Measurements from ENCODE around the gene KRT34. TPM values are rescaled to one million over a fixed set of nuclear protein-coding genes. Genes with fewer than 3 reads are reported as not detected.
"Not testable (repeated sequence)": the region's sequence is repeated elsewhere in the genome, so short reads cannot be mapped to it uniquely, and the experiment has no call there.

Gene KRT34
- total RNA-seq (not detected), polyA plus RNA-seq (not detected)
- long read RNA-seq, donor 1, result 0 reads
- long read RNA-seq, donor 2, result 0 reads
- long read RNA-seq, donor 3, result 0 reads
- long read RNA-seq, donor 4, result 0 reads
- long read RNA-seq, donor 5, result 0 reads
- long read RNA-seq, donor 6, result 0 reads
- long read RNA-seq, donor 7, result 0 reads
- long read RNA-seq, donor 8, result 0 reads
- long read RNA-seq, donor 9, result 0 reads
- long read RNA-seq, donor 10, result 0 reads

- H3K36me3 ChIP-seq (replicated peaks in 1 of 2); intact Hi-C loops (cut with DNase I); H3K9me3 ChIP-seq (replicated peaks in 1 of 3); H3K27ac ChIP-seq; H3K4me3 ChIP-seq; H3K4me1 ChIP-seq (replicated peaks in 1 of 2); H3K27me3 ChIP-seq: not testable (repeated sequence)
- WGBS, 4 donors, result 81 to 94% (median 89%) methylated on average over 8 to 13 of the region's 13 CpGs
- DNase-seq, result peak in 1 of 7 donors; percentile 27
These were observed at the start of gene KRT34 for GRCh38 chr17:41381943-41382342. Gene KRT34 (minus strand): TSS chr17:41382306. CDS start chr17:41382246, 60 bp downstream.

GRCh38 chr17:41430376-41430775 lies 48.3 kb upstream of the KRT34 start:
- H3K4me1 ChIP-seq (replicated peaks in 1 of 2); H3K27me3 ChIP-seq; H3K4me3 ChIP-seq; intact Hi-C loops (cut with DNase I); H3K27ac ChIP-seq; H3K36me3 ChIP-seq (replicated peaks in 1 of 2); DNase-seq; H3K9me3 ChIP-seq (replicated peaks in 1 of 3): not testable (repeated sequence)
- WGBS, 4 donors, result 86 to 91% (median 89%) methylated on average over 9 of the region's 9 CpGs

- no peak for DNase-seq
- no peaks in the 10 kb centered on the region for H3K36me3 ChIP-seq (replicated peaks in 1 of 2)
- 79 to 84% (median 80%) methylated on average over 7 of the region's 7 CpGs for WGBS, 4 donors
- no peak overlapping the region for H3K27ac ChIP-seq
- H3K4me3 ChIP-seq, result no peak overlapping the region
- intact Hi-C loops (cut with DNase I), result no loop called here
- no peaks in the 10 kb centered on the region for H3K9me3 ChIP-seq (replicated peaks in 1 of 3)
- TF ChIP-seq POLR2A (IDR thresholded peaks at IDR 0.05) (no peak), CTCF (IDR thresholded peaks at IDR 0.05) (no peak)
- H3K27me3 ChIP-seq, result no peaks in the 10 kb centered on the region
- H3K4me1 ChIP-seq (replicated peaks in 1 of 2), result no peaks in the 10 kb centered on the region
These were observed 47.6 kb upstream of the KRT34 start for GRCh38 chr17:41429667-41430066.

- intact Hi-C loops (cut with DNase I), result no loop called here
- TF ChIP-seq POLR2A (IDR thresholded peaks at IDR 0.05) (no peak), CTCF (IDR thresholded peaks at IDR 0.05) (no peak)
- no peaks in the 10 kb centered on the region for H3K9me3 ChIP-seq (replicated peaks in 1 of 3)
These were observed 46.6 kb upstream of the KRT34 start for GRCh38 chr17:41428591-41429291.

GRCh38 chr17:41424111-41424635 lies 42.1 kb upstream of the KRT34 start, which contains the start of gene KRT37:
Gene KRT37 (minus strand): TSS chr17:41424585. CDS start chr17:41424523, 62 bp downstream.
- no peak for TF ChIP-seq CTCF (IDR thresholded peaks at IDR 0.05)
- TF ChIP-seq POLR2A (IDR thresholded peaks at IDR 0.05), result no peak
- DNase-seq, result no peak
- Histone ChIP-seq H3K4me1 (replicated peaks in 1 of 2) (no peaks in the 10 kb centered on the region), H3K36me3 (replicated peaks in 1 of 2) (no peaks in the 10 kb centered on the region), H3K27me3 (no peaks in the 10 kb centered on the region), H3K9me3 (replicated peaks in 1 of 3) (no peaks in the 10 kb centered on the region), H3K27ac (no peak within 1 kb of the TSS), H3K4me3 (no peak within 1 kb of the TSS)
- 88 to 94% (median 92%) methylated on average over 5 to 13 of the region's 13 CpGs for WGBS, 4 donors
- intact Hi-C loops (cut with DNase I), result no loop called here

More at GRCh38 chr17:41428591-41429291, 46.6 kb upstream of the KRT34 start:
- 63 to 82% (median 73%) methylated on average over 4 of the region's 4 CpGs for WGBS, 4 donors
- Histone ChIP-seq H3K4me3 (no peak overlapping the region), H3K36me3 (replicated peaks in 1 of 2) (no peaks in the 10 kb centered on the region), H3K27ac (no peak overlapping the region), H3K27me3 (no peaks in the 10 kb centered on the region), H3K4me1 (replicated peaks in 1 of 2) (no peaks in the 10 kb centered on the region)
- no peak for DNase-seq

GRCh38 chr17:41422586-41422985 lies 40.5 kb upstream of the KRT34 start:
- H3K4me1 ChIP-seq (replicated peaks in 1 of 2); H3K9me3 ChIP-seq (replicated peaks in 1 of 3); intact Hi-C loops (cut with DNase I); H3K36me3 ChIP-seq (replicated peaks in 1 of 2); H3K4me3 ChIP-seq; DNase-seq; H3K27me3 ChIP-seq; H3K27ac ChIP-seq: not testable (repeated sequence)
- 82 to 97% (median 89%) methylated on average over 5 to 11 of the region's 11 CpGs for WGBS, 4 donors
